ENCODE data around the gene GPHN.

- TF ChIP-seq POLR2A (IDR thresholded peaks at IDR 0.05) (no peak), CTCF (IDR thresholded peaks at IDR 0.05) (no peak)
These were observed 33.7 kb downstream of the GPHN start for GRCh38 chr14:66541627-66542026.

Data from thyroid gland (tissue), 4 donors.